SK-N-SH treated with all-trans-retinoic acid at 6 μM for 48 hours (cell line): Measurements from ENCODE around the gene PLA2G15.

Experiments used
- ATAC-seq: fragments of 200-7000 bp; cut with Tn5 transposase; 3 replicates; pipeline ENCODE4 v1.9.1; 2020; ENCODE audit warnings: mild to moderate bottlenecking, moderate library complexity
- ARNTL ChIP-seq: fragments of 450-650 bp; formaldehyde crosslinking; IDR thresholded peaks from 2 replicates; pipeline ENCODE4 v1.5.0; 2020; ENCODE audit warnings: low read depth, mild to moderate bottlenecking, moderate library complexity, borderline replicate concordance
- BACH2 ChIP-seq: fragments of 250-450 bp; sonication (Bioruptor Pico); IDR thresholded peaks from 2 replicates; pipeline ENCODE4 v1.9.0; 2021; ENCODE audit warnings: mild to moderate bottlenecking, borderline replicate concordance
- CSDC2 ChIP-seq: fragments of 250-450 bp; sonication (Bioruptor Pico); IDR thresholded peaks from 2 replicates; pipeline ENCODE4 v1.5.0; 2020; ENCODE audit warnings: mild to moderate bottlenecking, moderate library complexity
- CSRNP3 ChIP-seq: fragments of 250-450 bp; sonication (Bioruptor Pico); IDR thresholded peaks from 2 replicates; pipeline ENCODE4 v1.5.1; 2021; ENCODE audit warnings: mild to moderate bottlenecking, moderate library complexity
- ESRRG ChIP-seq: fragments of 250-450 bp; sonication (Bioruptor Pico); IDR thresholded peaks from 2 replicates; pipeline ENCODE4 v1.6.1; 2021; ENCODE audit warnings: mild to moderate bottlenecking
- GLIS3 ChIP-seq: fragments of 250-450 bp; sonication (Bioruptor Pico); IDR thresholded peaks from 2 replicates; pipeline ENCODE4 v1.5.0; 2020; ENCODE audit warnings: mild to moderate bottlenecking, moderate library complexity
- ISL1 ChIP-seq: fragments of 250-450 bp; sonication (Bioruptor Pico); IDR thresholded peaks from 2 replicates; pipeline ENCODE4 v2.1.2; 2022; ENCODE audit warnings: mild to moderate bottlenecking, moderate library complexity
- POU6F1 ChIP-seq: fragments of 250-450 bp; sonication (Bioruptor Pico); IDR thresholded peaks from 2 replicates; pipeline ENCODE4 v1.8.0; 2021; ENCODE audit warnings: low read depth, mild to moderate bottlenecking, moderate library complexity, borderline replicate concordance
- PPARA ChIP-seq: fragments of 250-450 bp; sonication (Bioruptor Pico); IDR thresholded peaks from 2 replicates; pipeline ENCODE4 v1.5.0; 2020; ENCODE audit warnings: mild to moderate bottlenecking, borderline replicate concordance
- RARB ChIP-seq: fragments of 250-450 bp; sonication (Bioruptor Pico); IDR thresholded peaks from 2 replicates; pipeline ENCODE4 v1.8.0; 2021; ENCODE audit warnings: mild to moderate bottlenecking, moderate library complexity
- SNAI2 ChIP-seq: fragments of 250-450 bp; sonication (Bioruptor Pico); IDR thresholded peaks from 2 replicates; pipeline ENCODE4 v1.5.0; 2020; ENCODE audit warnings: mild to moderate bottlenecking, moderate library complexity
- TCF4 ChIP-seq: fragments of 250-450 bp; sonication (Bioruptor Pico); IDR thresholded peaks from 2 replicates; pipeline ENCODE4 v1.8.0; 2021; ENCODE audit warnings: mild to moderate bottlenecking, moderate library complexity, borderline replicate concordance
- TOX ChIP-seq: fragments of 250-450 bp; sonication (Bioruptor Pico); IDR thresholded peaks from 2 replicates; pipeline ENCODE4 v1.8.0; 2021; ENCODE audit warnings: mild to moderate bottlenecking, moderate library complexity, borderline replicate concordance
- TSHZ2 ChIP-seq: fragments of 250-450 bp; sonication (Bioruptor Pico); IDR thresholded peaks from 2 replicates; pipeline ENCODE4 v1.5.0; 2020; ENCODE audit warnings: mild to moderate bottlenecking, moderate library complexity
- ZFP3 ChIP-seq: fragments of 250-450 bp; sonication (Bioruptor Pico); IDR thresholded peaks from 2 replicates; pipeline ENCODE4 v1.5.0; 2020; ENCODE audit warnings: mild to moderate bottlenecking, moderate library complexity
- ZFP30 ChIP-seq: fragments of 450-650 bp; formaldehyde crosslinking; IDR thresholded peaks from 2 replicates; pipeline ENCODE4 v1.5.0; 2022; ENCODE audit warnings: mild to moderate bottlenecking, moderate library complexity
- ZNF565 ChIP-seq: fragments of 450-650 bp; formaldehyde crosslinking; conservative IDR thresholded peaks from 2 replicates; pipeline ENCODE4 v1.5.0; 2020; ENCODE audit warnings: low read depth, mild to moderate bottlenecking, moderate library complexity
- ZNF70 ChIP-seq: fragments of 450-650 bp; formaldehyde crosslinking; IDR thresholded peaks from 2 replicates; pipeline ENCODE4 v1.5.0; 2020; ENCODE audit warnings: mild to moderate bottlenecking, moderate library complexity
- TF ChIP-seq, protein P1 (sequence below): fragments of 250-450 bp; sonication (Bioruptor Pico); IDR thresholded peaks from 2 replicates; pipeline ENCODE4 v1.5.1; 2020; ENCODE audit warnings: low read depth, mild to moderate bottlenecking, moderate library complexity

The PLA2G15 gene

DNA sequence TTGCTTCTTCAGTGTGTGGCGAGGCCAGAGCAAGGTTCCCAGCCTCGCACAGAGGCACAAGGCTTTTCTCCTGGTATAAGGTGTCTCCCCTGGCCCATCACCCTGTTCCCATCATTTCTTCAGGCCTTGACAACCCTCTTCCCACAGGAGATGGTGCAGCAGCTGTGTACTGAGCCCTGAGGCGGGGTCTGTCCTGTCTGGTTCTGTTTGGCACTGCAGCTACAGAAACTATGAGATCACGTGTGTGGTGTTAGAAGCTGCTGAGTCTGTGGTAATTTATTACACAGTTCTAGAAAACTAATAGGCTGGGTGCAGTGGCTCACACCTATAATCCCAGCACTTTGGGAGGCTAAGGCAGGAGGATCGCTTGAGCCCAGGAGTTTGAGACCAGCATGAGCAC, 7.2 kb downstream of the PLA2G15 start:
- TF ChIP-seq BACH2, result no peak
- TF ChIP-seq ESRRG, result no peak
- no peak for TF ChIP-seq ZFP3
- TF ChIP-seq PPARA, result no peak
- TF ChIP-seq POU6F1 (CRISPR knock-in tag), result no peak
- TF ChIP-seq ARNTL (CRISPR knock-in tag), result no peak
- no peak for TF ChIP-seq SNAI2 (CRISPR knock-in tag)
- TF ChIP-seq RARB (CRISPR knock-in tag), result no peak
- TF ChIP-seq ZNF70 (CRISPR knock-in tag), result no peak
- TF ChIP-seq GLIS3 (CRISPR knock-in tag), result no peak
- no peak for TF ChIP-seq CSDC2 (CRISPR knock-in tag)
- TF ChIP-seq, all 23 proteins: peak for 0
- no peak for ATAC-seq

GRCh38 chr16:68253721-68254120, 8.5 kb downstream of the PLA2G15 start:
- no peak for ATAC-seq
- no peak for TF ChIP-seq CSDC2 (CRISPR knock-in tag)
- TF ChIP-seq POU6F1 (CRISPR knock-in tag), result no peak
- no peak for TF ChIP-seq TOX (CRISPR knock-in tag)
- no peak for TF ChIP-seq TCF4 (CRISPR knock-in tag)

- ATAC-seq, result no peak
- TF ChIP-seq CSRNP3 (no peak), ZFP3 (no peak), ZFP30 (CRISPR knock-in tag) (no peak), TCF4 (CRISPR knock-in tag) (no peak), ZNF565 (CRISPR knock-in tag) (no peak), PPARA (no peak)
Measured at GRCh38 chr16:68255712-68256111, 10.5 kb downstream of the PLA2G15 start.

DNA sequence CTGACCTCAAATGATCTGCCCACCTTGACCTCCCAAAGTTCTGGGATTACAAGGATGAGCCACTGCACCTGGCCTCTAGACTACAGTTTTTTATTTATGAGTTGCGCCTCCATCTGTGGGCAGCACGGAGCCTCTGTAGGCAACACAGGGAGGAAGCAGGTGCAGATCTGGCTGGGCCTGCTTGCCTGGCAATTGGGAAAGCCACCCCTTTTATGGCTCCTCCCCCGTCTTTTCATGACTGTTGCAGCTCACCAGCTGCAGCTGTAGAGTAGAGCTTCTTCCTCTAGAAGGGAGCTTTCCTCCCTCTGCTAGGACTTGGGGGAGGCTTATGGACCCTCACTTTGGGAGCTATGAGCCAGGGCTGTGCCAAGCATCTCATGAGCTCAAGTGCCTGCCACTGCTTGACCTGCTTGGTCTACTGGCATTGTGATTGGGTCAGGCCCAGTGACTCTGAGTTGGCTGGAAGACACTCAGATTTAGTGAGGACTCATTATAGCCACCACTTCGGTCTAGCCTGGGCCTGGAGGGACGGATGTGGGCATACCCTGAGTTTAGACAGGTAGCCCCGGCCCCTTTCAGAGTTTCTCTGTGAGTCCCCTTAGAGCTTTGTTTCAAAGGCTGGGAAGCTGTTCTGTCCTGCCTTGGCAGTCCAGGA, 12.2 kb downstream of the PLA2G15 start:
- ATAC-seq, result no peak; the same call in 2 of the 3 replicates

More for the DNA sequence above, 12.2 kb downstream of the PLA2G15 start:
- TF ChIP-seq TOX (CRISPR knock-in tag), result no peak
- TF ChIP-seq POU6F1 (CRISPR knock-in tag), result no peak
- no peak for TF ChIP-seq CSDC2 (CRISPR knock-in tag)
- TF ChIP-seq SNAI2 (CRISPR knock-in tag), result no peak
- no peak for TF ChIP-seq BACH2
- no peak for TF ChIP-seq ZFP3
- TF ChIP-seq ARNTL (CRISPR knock-in tag), result no peak
- TF ChIP-seq, protein P1, sequence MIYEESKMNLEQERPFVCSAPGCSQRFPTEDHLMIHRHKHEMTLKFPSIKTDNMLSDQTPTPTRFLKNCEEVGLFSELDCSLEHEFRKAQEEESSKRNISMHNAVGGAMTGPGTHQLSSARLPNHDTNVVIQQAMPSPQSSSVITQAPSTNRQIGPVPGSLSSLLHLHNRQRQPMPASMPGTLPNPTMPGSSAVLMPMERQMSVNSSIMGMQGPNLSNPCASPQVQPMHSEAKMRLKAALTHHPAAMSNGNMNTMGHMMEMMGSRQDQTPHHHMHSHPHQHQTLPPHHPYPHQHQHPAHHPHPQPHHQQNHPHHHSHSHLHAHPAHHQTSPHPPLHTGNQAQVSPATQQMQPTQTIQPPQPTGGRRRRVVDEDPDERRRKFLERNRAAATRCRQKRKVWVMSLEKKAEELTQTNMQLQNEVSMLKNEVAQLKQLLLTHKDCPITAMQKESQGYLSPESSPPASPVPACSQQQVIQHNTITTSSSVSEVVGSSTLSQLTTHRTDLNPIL (CRISPR knock-in tag), result no peak
- TF ChIP-seq ISL1 (CRISPR knock-in tag), result no peak
- TF ChIP-seq TSHZ2 (CRISPR knock-in tag), result no peak
